Measurements from ENCODE around the gene KMT2C.

KMT2C gene

GRCh38 chr7:152137476-152138025, 298.3 kb downstream of the KMT2C start:
- H3K4me2 ChIP-seq (ENCODE audit: low read length) = no peak overlapping the region
- H3K9me3 ChIP-seq (ENCODE audit: insufficient read depth, low read length) = no peaks in the 10 kb centered on the region
- H3K36me3 ChIP-seq (replicated peaks; ENCODE audit: low read depth, low read length) = peaks cover 30% of the 10 kb centered on the region
- H3K9ac ChIP-seq (ENCODE audit: low read length) = no peak overlapping the region
- no peaks in the 10 kb centered on the region for H3K4me1 ChIP-seq (ENCODE audit: low read length)
- no peak overlapping the region for H2AFZ ChIP-seq (ENCODE audit: low read depth, low read length)
- no peak overlapping the region for H3K27ac ChIP-seq (ENCODE audit: low read length)
- TF ChIP-seq, protein P1, sequence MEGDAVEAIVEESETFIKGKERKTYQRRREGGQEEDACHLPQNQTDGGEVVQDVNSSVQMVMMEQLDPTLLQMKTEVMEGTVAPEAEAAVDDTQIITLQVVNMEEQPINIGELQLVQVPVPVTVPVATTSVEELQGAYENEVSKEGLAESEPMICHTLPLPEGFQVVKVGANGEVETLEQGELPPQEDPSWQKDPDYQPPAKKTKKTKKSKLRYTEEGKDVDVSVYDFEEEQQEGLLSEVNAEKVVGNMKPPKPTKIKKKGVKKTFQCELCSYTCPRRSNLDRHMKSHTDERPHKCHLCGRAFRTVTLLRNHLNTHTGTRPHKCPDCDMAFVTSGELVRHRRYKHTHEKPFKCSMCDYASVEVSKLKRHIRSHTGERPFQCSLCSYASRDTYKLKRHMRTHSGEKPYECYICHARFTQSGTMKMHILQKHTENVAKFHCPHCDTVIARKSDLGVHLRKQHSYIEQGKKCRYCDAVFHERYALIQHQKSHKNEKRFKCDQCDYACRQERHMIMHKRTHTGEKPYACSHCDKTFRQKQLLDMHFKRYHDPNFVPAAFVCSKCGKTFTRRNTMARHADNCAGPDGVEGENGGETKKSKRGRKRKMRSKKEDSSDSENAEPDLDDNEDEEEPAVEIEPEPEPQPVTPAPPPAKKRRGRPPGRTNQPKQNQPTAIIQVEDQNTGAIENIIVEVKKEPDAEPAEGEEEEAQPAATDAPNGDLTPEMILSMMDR (IDR thresholded peaks at IDR 0.05; ENCODE audit: low read depth, low read length) = no peak
- no peak for TF ChIP-seq EZH2phosphoT487 (IDR thresholded peaks at IDR 0.05; ENCODE audit: low read depth)
- no peaks in the 10 kb centered on the region; the same call in 1 of the 2 replicates for H4K20me1 ChIP-seq (ENCODE audit: insufficient read depth, low read length)
- no peak overlapping the region for H3K4me3 ChIP-seq (ENCODE audit: low read length)
- H3K79me2 ChIP-seq (ENCODE audit: low read length) = no peaks in the 10 kb centered on the region
- no peaks in the 10 kb centered on the region for H3K27me3 ChIP-seq (ENCODE audit: low read depth, low read length)

DNA sequence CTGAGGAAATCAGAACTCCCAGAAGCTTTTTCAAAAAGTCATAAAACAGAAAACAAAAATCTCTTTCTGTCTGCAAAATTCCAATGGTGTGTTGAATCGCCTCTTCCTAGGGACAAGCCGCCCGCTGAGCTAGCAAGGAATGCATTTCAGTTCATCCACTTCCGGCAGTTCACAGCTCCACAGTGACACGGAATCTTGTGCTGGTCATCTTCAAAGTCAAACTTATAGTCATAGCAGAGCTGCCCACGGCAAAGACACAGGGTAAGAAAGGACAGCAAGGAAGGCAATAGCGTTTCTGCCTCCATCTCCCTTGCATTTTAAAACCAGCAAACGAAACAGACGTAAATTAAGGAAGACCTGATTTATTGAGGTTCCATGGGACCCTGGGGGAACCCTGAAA, 299.1 kb downstream of the KMT2C start:
- H3K9me3 ChIP-seq (ENCODE audit: insufficient read depth, low read length) = no peaks in the 10 kb centered on the region
- no peak overlapping the region for H3K27ac ChIP-seq (ENCODE audit: low read length)
- no peak overlapping the region for H3K4me3 ChIP-seq (ENCODE audit: low read length)
- H3K4me1 ChIP-seq (ENCODE audit: low read length) = no peaks in the 10 kb centered on the region
- H3K9ac ChIP-seq (ENCODE audit: low read length) = no peak overlapping the region
- no peaks in the 10 kb centered on the region for H3K79me2 ChIP-seq (ENCODE audit: low read length)
- TF ChIP-seq, protein P1 (IDR thresholded peaks at IDR 0.05; ENCODE audit: low read depth, low read length) = no peak
- no peak for TF ChIP-seq EZH2phosphoT487 (IDR thresholded peaks at IDR 0.05; ENCODE audit: low read depth)
- H3K36me3 ChIP-seq (replicated peaks; ENCODE audit: low read depth, low read length) = peaks cover 26% of the 10 kb centered on the region
- no peak overlapping the region for H3K4me2 ChIP-seq (ENCODE audit: low read length)
- no peak overlapping the region for H2AFZ ChIP-seq (ENCODE audit: low read depth, low read length)
- H4K20me1 ChIP-seq (ENCODE audit: insufficient read depth, low read length) = no peaks in the 10 kb centered on the region; the same call in 1 of the 2 replicates
- no peaks in the 10 kb centered on the region for H3K27me3 ChIP-seq (ENCODE audit: low read depth, low read length)

DNA sequence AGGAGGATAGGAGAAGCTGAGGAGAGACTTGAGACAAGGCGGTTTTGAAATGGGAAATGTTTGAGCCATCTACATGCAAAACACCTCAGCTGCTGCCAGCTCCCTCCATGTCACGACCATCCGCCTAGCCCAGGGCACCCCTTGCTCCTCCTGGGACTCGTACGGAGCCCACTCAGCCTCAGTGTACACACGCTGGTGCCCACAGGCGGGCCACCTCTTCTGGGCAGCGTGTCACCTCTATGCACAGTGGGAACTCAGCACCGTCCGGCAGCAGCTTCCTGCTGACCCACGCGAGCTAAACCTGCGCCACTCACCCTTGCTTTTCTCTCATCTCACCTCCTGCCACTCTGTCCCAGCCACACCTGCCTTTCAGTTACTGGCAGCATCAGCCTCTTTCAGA, 302.0 kb downstream of the KMT2C start:
- peaks cover 13% of the 10 kb centered on the region for H3K36me3 ChIP-seq (replicated peaks; ENCODE audit: low read depth, low read length)

DNA sequence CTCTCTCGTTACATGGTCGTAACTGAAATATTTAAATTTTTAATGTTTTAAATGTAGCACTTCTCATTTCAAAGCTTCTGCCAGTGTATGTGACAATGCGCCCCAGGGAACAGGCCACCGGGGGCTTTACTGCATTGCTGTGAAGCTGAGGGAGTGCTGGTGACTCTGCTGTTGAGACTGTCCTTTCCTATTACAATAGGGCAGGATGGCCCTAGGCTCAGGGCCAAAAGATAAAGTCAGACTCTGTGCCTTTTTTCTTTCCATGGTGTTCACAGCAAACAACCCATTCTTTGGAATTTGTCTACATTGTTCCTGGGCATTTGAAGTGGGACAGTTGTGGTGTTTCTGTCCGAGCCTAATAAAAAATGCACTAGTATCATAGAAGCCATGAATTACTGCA, 303.0 kb downstream of the KMT2C start:
- Histone ChIP-seq H2AFZ (ENCODE audit: low read depth, low read length) (no peak overlapping the region), H3K4me3 (ENCODE audit: low read length) (no peak overlapping the region), H3K4me2 (ENCODE audit: low read length) (no peak overlapping the region), H3K9ac (ENCODE audit: low read length) (no peak overlapping the region), H3K79me2 (ENCODE audit: low read length) (no peaks in the 10 kb centered on the region), H3K36me3 (replicated peaks; ENCODE audit: low read depth, low read length) (peaks cover 8% of the 10 kb centered on the region), H3K27ac (ENCODE audit: low read length) (no peak overlapping the region), H3K4me1 (ENCODE audit: low read length) (no peaks in the 10 kb centered on the region), H4K20me1 (ENCODE audit: insufficient read depth, low read length) (no peaks in the 10 kb centered on the region; the same call in 1 of the 2 replicates), H3K9me3 (ENCODE audit: insufficient read depth, low read length) (no peaks in the 10 kb centered on the region), H3K27me3 (ENCODE audit: low read depth, low read length) (no peaks in the 10 kb centered on the region)
- TF ChIP-seq EZH2phosphoT487 (IDR thresholded peaks at IDR 0.05; ENCODE audit: low read depth) = no peak
- TF ChIP-seq, protein P1 (IDR thresholded peaks at IDR 0.05; ENCODE audit: low read depth, low read length) = no peak

More for the DNA sequence above, 302.0 kb downstream of the KMT2C start:
- Histone ChIP-seq H3K4me3 (ENCODE audit: low read length) (no peak overlapping the region), H4K20me1 (ENCODE audit: insufficient read depth, low read length) (no peaks in the 10 kb centered on the region; the same call in 1 of the 2 replicates), H3K27ac (ENCODE audit: low read length) (no peak overlapping the region), H3K4me2 (ENCODE audit: low read length) (no peak overlapping the region), H3K9me3 (ENCODE audit: insufficient read depth, low read length) (no peaks in the 10 kb centered on the region), H3K4me1 (ENCODE audit: low read length) (no peaks in the 10 kb centered on the region), H3K79me2 (ENCODE audit: low read length) (no peaks in the 10 kb centered on the region), H3K27me3 (ENCODE audit: low read depth, low read length) (no peaks in the 10 kb centered on the region), H2AFZ (ENCODE audit: low read depth, low read length) (no peak overlapping the region), H3K9ac (ENCODE audit: low read length) (no peak overlapping the region)
- TF ChIP-seq, protein P1 (IDR thresholded peaks at IDR 0.05; ENCODE audit: low read depth, low read length) = no peak
- TF ChIP-seq EZH2phosphoT487 (IDR thresholded peaks at IDR 0.05; ENCODE audit: low read depth) = no peak

Data from OCI-LY3 (cell line).